HG03571 (cell line): ENCODE results near the gene BBS1.

Experiments used
- ATAC-seq: cut with Tn5 transposase; IDR thresholded peaks from one replicate; pipeline ENCODE4 v1.9.1; 2021; ENCODE audit not compliant: unreplicated experiment

The BBS1 gene

DNA sequence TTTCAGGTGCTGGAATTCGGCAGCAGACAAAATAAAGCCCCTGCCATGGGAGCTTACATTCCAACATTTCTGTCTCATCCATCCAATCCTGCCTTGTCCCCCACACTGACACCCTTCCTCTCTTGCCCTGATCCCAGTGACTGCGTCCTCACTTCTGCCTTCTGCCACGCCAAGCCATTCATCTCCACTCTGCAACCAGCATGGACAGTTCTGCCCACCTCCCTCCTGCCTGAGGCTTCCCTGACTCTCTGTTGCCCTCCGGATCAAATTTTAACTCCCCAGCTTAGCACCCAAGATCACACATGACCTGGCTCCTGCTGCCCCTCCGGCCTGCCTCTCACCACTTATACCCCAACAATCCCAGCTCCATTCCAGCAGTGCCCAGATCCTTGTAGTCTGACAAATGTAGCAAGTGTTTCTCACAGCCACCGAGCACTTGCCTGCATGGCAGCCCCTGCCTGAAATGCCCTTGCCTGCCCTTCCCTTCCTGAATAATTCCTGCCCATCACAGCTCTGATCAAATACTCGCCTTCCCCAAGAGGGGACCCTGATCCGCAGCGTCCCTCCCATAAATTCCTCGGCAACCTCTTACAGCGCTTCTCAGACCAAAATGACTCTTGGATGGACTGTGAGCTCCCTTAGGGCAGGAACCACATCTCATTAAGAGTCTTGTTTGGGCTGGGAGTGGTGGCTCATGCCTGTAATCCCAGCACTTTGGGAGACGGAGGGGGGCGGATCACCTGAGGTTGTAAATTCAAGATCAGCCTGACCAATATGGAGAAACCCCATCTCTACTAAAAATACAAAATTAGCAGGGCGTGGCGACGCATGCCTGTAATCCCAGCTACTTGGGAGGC lies 38.6 kb downstream of the BBS1 start:
- ATAC-seq, result no peak

GRCh38 chr11:66549696-66550095 lies 39.3 kb downstream of the BBS1 start:
- ATAC-seq, result no peak

- no peak for ATAC-seq
These were observed 40.5 kb downstream of the BBS1 start for GRCh38 chr11:66550887-66551286.

DNA sequence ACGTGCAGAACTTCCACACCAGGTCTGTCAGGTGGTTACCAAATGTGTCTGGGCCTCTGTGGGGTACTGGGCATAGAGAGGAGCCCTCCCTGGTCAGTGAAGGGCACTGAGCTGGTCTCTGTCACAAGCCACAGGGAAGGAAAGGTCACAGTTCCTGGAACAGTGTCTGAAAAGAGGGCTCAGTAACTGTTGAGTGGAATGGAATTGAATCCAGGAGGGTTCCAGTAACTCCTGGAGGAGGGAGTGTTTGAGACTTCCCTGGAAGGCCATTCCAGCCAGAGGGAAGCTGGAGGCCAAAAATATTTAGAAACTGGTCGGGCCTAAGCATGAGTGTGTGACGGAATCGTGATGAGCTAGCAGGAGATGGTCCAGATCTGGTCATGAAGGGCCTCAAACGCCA lies 44.2 kb downstream of the BBS1 start:
- no peak for ATAC-seq

- no peak for ATAC-seq
These were observed 45.0 kb downstream of the BBS1 start for GRCh38 chr11:66555416-66555815.

DNA sequence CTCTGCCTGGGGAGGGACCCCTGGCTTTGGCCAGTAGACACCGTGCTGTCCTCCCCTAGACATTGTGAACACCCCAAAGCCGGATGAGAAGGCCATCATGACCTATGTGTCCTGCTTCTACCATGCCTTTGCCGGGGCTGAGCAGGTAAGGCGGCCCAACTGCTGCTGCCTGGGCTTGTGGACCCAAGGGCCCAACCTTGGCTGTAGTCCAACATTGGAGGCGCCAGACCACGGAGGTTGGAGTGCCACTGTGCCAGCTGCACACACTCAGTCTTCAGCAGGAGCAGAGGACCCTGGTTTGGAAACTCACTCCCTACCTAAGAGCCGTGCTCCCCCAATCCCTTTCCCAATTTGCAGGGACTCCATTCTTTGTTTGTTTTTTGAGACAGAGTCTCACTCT lies 45.7 kb downstream of the BBS1 start:
- ATAC-seq, result no peak

DNA sequence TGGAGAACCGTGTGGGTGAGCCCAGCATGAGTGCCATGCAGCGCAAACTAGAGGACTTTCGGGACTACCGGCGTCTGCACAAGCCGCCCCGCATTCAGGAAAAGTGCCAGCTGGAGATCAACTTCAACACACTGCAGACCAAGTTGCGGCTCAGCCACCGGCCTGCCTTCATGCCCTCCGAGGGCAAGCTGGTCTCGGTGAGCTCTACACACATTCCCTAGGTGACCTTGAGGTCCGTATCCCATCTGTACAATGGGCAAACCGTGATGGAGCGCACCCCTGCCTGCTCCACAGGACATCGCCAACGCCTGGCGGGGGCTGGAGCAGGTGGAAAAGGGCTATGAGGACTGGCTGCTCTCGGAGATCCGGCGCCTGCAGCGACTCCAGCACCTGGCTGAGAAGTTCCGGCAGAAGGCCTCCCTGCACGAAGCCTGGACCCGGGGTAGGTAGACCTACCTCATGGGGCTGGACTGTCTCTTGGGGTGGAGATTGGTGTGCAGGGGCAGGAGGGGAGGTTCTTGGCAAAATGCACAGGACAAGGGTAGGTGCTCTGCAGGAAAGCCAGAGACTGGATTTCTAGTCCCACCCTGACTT lies 47.4 kb downstream of the BBS1 start:
- ATAC-seq, result no peak

DNA sequence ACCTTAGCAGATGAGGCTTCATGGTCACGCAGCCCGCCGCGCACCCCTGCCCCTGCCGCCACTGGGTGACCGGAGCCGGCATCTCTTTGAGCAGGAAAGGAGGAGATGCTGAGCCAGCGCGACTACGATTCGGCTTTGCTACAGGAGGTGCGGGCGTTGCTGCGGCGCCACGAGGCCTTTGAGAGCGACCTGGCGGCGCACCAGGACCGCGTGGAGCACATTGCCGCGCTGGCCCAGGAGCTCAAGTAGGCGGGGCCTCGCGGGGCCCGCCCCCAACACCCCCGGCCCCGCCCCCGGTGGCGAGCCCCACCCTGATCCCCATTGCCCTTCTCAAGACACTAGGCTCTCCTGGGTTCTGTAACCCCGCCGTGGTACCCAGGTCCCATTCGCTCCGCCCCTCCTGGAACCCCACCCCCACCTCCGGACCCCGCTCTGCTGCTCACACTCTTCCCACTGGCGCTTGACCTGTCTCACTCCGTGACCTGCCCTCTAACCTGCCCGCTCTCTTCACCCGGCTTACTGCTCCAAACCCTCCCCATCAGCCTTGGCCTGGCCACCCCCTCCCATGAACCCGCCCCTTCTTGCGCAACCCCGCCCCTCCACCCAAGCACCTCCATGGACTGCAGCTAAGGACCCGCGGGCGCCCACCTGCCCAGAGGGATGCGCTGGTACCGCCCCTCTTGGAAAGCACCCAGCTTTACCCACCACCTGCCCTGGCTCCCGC lies 48.9 kb downstream of the BBS1 start:
- no peak for ATAC-seq

- ATAC-seq, result no peak
These were observed 49.6 kb downstream of the BBS1 start for GRCh38 chr11:66559866-66560676.

- no peak for ATAC-seq
These were observed 50.9 kb downstream of the BBS1 start for GRCh38 chr11:66561178-66561974.

- no peak for ATAC-seq
These were observed 51.5 kb downstream of the BBS1 start for GRCh38 chr11:66561975-66562248.

DNA sequence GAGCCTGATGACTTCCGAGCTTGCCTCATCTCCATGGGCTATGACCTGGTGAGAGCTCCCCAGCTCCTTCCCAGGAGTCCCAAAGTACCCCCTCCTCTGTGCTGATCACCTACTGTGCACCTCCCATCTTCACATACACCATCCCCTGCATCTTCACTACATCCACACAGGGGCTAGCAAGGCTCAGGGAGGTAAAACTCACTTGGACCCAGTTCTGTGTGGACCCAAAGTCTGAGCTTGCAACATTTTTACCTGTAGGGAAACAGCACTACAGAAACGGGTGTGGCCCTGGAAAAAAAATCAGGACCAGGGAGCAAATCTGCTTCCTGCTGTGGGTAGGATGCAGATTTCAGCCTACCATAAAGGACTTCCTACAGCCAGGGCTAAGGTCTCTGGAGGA lies 51.8 kb downstream of the BBS1 start:
- ATAC-seq, result no peak

- no peak for ATAC-seq
These were observed 52.6 kb downstream of the BBS1 start for GRCh38 chr11:66562907-66563583.

DNA sequence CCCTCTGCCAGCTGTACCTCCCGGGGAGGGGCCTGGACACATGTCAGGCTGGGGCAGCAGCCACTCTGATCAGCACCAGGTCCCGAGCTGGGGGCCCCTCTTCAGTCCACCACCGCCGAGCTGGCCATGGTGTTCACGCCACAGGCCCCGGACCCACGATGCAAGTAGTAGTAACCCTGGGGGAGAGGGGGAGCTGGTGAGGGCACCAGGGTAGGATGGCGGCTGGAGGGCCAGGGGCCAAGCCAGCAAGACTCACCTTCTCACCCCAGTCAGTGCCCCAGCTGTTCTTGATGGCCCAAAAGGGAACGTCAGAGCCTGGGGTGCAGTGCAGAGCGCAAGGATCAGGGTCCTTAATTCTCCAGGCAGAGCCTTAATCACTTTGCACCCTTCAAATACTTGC lies 53.4 kb downstream of the BBS1 start:
- ATAC-seq, result no peak

- no peak for ATAC-seq
These were observed 54.1 kb downstream of the BBS1 start for GRCh38 chr11:66564538-66564937.

- ATAC-seq, result no peak
These were observed 54.5 kb downstream of the BBS1 start for GRCh38 chr11:66564984-66565383.

GRCh38 chr11:66566221-66566620 lies 55.8 kb downstream of the BBS1 start:
- no peak for ATAC-seq

- no peak for ATAC-seq
These were observed 57.3 kb downstream of the BBS1 start for GRCh38 chr11:66567787-66568123.

GRCh38 chr11:66568124-66568916 lies 57.9 kb downstream of the BBS1 start, which contains the start of gene CTSF:
Gene CTSF, minus strand, starts transcription at chr11:66568606. Its CDS starts 120 bp downstream, at chr11:66568486.
- no peak for ATAC-seq
